Left hindlimb (tissue), 1 donor: ENCODE data around the gene RAET1L.
"Not testable (repeated sequence)": the region's sequence is repeated elsewhere in the genome, so short reads cannot be mapped to it uniquely, and the experiment has no call there.

ENCODE experiments used
- DNase-seq: peaks from one replicate; pipeline ENCODE4 v3.0.0-alpha.2; 2018

Gene RAET1L

DNA sequence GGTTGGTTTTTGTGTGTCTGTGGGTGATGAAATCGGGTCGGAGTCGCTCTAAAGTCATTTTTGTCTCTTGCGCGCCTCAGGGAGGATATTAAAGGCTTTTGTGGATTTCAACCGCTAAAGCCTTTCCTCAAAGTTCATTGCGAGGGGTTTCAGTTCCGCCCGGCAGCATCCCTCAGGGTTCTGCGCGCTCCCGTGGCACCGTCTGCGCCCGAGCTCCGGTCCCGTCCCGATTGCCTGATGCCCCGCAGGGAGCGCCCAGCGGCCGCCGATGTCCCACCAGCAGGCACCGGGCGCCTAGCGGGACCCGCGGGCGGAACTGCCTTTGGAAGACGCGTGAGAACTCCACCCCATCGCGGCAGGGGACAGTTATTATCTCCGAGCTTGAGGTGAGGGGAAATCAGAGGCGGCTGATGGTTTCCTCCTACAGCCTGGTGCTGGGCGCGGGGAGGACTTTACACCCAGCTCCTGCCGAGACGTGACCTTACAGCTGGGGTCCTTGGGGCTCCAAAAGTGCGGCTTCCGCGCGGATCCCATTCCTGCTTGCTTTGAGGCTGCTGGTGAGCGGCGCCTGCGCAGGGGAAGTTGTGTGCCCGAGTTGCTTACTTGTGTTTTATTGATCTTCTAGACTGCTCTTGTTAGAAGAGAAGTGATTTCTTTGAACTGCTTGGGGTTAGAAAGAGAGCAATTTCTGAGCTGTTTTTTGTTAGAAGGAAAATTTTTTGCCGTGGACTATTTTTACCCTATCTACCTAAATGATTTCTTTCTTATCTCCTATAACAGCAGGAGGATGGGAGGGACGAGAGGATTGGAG, 34.5 kb downstream of the RAET1L start:
- DNase-seq = no peak

DNA sequence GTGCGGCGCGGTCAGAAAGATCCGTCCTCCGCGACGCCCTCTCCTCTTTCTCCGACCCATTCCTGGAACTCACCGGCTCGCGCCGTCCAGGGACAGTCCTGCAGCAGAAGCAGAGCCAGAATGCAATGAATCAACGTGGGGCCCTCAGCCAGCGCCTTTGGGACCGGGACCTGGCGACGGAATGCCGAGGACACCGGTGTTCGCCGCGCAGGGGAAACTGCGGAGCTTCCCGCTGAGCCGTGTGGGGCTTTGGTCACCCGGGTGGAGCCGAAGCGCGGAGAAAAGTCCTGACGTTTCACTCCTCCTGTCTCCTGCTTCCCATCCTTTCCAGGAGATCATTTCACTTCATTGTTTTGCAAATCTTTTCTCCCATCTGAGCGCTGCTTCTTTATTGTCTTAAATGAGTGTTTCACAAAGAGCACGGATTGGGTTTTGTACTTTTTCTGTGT, 35.1 kb downstream of the RAET1L start:
- no peak for DNase-seq

DNA sequence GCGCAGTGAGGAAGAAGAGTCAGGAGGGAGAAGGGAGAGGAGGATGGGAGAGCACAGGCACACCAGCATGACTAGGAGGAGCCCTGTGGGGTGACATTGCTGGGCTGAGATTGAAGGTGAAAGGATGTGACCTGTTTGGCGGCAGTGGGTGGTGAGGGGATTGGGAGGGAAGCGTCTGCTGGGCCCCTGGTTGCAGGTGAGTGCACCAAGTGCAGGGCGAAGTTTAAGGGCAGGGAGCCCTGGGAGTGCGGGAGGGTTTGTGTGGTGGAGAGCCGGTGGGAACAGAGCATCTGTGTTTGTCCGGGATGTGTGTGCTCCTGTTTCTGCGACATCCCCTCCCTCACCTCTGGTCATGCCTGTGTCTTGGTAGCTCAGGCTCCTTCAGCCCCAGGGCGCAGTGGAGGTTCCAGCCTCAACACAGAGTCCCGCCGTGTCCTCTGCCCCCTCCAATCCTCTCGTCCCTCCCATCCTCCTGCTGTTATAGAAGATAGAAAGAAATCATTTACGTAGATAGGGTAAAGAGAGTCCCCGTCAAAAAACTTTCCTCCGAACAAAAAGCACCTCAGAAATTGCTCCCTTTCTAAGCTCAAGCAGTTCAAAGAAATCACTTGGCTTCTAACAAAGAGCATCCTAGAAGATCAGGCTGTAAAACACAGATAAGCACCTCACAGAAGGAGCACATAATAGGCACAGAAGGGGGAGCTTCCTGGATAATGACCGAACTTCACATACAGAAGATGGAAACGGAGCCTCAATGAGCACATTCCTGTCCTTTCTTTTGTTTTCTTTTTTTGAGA, 36.6 kb downstream of the RAET1L start:
- DNase-seq = no peak

DNA sequence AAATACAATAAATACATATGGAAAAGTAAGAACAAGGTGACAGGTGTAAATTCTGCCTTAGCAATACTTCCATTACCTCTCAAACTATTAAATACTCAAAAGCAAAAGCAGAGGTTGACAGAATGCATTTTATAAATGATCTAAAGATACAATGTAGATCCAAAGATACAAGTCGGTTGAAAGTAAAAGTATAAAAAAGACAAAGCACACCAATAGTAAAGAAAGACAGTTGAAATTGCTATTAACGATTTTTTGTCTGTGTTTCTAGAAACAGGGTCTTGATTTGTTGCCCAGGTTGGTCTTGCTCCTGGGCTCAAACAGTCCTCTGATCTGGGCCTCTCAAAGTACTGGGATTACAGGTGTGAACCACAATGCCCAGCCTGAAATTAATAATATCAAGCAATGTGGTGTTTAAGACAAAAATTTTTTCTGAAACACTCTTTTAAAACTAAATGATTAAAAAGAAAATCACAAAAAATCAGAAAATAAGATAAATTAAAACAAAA, 37.7 kb downstream of the RAET1L start:
- no peak for DNase-seq

DNA sequence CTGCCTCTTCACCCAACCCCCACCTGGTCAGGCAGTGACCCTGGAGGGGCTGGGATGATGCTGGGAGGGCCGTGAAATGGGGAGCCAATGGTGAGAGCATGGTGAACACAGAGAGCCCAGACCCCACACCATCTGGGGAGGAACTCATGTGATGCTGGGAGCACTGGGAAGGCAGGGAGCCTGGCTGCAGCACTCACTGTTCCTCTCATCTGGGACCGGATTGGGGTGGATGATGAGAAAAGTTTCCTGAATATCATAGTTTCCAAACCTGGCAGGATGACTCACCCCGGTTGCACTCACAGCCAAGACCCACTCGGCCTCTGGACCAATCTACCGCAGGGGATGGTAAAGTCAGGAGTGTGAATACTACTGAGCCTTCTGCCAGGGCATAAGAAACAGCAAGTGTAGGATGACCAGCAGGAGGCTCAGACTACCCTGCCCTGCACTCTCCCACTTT, 39.8 kb downstream of the RAET1L start:
- DNase-seq = no peak

DNA sequence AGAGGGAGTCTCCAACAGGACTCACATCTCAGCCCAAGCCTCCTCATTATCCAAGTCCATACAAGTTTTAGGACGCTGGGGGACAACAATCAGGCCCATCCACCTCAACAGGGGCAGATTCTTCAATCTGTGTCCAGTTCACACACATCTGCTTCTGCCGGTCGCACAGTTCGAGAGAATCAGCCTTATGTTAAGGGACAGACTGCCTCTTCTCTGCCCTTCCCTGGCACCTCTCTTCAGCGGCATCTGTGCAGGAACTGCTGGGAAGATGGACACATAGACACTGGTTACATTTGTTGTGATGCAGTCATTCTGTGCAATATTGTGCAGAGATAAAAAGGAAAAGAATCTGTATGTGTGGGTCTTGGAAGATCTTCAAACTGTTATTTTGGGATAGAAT, 40.6 kb downstream of the RAET1L start:
- no peak for DNase-seq

DNA sequence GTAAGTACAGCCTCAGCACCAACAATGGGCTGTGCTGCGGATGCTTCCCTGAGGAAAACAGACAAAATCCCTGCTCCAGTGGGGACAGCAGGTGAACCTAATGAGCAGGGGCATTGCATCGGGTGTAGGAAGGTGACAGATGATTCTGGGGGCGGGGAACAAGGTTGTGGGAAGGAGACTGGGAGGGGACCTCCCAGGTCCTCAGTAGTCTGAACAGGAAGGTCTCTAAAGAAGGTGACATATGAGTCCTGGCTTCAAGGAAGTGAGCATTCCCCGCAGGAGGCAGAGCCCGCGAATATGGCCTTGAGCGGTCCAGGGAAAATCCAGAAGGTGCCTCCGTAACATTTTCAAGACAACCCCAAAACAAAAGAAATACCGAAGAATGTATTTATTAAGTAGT, 42.2 kb downstream of the RAET1L start:
- DNase-seq = no peak

DNA sequence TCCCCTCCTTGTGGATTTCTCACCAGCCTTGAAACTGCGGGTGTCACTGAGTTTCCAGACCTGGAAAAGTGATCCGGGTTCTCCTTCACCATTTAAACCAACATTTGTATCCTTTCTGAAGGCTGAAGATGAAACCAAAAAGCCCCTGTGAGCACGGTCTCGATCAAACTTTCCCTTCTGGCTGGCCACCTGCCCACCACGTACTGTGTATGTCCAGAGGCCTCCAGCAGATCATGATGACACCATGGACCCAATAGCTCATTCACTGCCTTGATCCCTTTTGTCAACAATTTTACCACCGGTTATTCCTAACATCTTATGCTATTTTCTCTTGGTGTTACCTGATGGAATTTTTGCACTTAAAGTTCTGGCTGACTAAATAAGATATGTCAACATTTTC, 46.0 kb downstream of the RAET1L start:
- no peak for DNase-seq

DNA sequence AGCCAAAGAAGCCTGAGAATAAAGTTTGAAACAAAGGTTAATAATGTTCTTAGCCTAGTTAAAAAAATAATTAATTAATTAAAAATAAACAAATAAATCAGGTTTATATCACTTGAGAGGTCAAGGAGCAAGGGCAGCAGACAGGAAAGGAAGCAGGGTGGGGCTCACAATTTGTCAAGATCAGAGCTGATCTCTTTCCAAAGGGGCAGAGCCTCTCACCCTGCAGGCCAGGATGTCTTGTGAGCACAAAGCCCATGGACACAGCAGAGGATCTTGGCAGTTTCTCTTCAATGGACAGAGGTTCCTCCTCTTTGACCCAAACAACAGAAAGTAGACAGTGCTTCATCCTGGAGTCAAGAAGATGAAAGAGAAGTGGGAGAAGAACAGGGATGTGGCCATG, 46.7 kb downstream of the RAET1L start:
- no peak for DNase-seq

DNA sequence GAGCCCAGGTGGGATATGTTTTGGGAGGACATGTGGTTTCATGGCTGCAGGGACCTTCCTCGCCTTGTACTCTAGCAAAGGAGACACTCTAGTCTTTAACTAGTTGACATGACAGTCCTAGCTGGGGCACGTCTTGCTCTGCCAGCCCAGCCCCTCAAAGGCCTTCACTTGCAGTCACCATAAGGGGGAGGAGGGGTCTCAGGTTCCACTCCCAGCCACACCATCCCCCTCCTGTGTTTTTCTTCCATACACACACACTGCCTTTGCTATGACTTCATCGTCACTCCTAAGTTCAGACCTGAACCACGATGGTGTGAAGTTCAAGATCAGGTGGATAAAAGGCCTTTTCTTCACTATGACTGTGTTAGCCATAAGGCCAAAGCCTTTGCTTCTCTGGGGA, 48.1 kb downstream of the RAET1L start:
- no peak for DNase-seq

DNA sequence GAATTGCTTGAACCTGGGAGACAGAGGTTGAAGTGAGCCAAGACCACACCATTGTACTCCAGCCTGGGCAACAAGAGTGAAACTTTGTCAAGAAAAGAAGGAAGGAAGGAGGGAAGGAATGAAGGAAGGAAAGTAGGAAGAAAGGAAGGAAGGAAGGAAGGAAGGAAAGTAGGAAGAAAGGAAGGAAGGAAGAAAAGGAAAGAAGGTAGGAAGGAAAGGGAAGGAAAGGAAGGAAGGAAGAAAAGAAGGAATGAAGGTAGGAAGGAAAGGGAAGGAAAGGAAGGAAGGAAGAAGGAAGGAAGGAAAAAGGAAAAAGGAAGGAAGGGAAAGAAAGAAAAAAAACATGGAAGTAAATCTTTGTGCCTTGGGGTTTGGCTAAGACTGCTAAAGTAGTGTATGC, 49.9 kb downstream of the RAET1L start:
- no peak for DNase-seq

DNA sequence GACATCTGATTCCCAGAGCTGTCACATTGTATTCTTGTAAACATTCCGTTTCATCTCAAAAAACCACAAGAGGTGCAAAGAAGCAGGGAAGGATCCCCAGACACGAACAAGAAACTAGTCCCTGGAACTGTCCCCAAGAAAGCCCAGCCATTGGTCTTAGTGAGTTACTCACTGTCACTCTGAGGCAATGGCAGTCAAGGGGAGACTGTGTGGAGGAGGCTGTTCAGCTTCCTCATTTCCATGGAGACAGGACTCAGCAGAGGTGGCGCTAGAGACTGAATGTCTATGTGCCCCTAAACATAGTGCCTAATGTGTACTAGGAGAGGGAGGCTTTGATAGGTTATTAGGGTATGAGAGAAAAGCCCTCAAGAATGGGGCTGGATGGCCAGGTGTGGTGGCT, 50.5 kb downstream of the RAET1L start:
- DNase-seq = no peak

DNA sequence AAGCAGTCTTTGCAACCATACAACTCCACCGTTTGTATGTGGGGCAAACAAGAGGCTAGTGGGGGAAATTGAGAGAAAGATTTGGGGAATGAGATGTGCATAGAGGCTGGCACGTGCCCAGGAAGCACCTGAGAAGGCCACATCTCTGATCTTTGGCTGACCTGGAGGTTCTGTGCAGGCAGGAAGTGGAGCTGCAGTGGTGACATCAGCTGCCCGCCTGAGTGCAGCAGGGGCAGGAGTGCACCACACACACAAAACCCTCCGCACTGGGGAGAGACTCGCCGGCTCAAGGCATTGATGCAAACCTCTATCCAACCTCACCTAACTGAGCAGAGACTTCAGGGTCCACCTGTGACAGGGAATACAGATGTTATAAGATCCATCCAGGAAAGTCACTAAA, 50.9 kb downstream of the RAET1L start:
- DNase-seq = not testable (repeated sequence)

DNA sequence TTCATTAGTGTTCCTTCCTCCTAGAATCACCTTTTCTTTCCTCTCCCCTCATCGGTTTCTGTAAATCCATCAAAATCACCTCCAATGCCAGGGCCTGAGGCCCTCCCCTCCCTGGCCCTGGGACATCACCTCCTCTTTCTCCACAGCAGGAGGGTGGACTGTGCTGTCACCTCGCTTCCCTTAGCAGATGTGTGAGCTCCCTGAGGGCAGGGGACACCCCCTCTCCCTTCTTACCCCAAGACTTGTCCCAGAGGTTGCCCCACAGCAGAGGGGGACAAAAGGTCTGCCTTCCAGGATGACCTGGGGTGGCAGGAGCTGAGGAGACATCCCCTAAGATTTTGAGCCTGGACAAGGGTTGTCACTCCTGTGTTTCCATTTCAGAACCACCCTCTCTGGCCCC, 55.7 kb downstream of the RAET1L start:
- no peak for DNase-seq

DNA sequence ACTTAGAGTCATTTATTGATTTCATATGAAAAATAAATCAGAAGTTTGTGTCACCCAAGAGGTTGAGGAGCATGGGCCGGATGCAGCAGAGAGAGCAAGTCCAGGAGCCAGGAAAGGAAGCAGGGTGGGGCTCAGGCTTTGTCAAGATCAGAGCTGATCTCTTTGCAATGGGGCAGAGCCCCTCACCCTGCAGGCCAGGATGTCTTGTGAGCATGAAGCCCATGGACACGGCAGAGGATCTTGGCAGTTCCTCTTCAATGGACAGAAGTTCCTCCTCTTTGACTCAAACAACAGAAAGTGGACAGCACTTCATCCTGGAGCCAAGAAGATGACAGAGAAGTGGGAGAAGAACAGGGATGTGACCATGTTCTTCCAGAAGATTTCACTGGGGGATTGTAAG, 56.4 kb downstream of the RAET1L start:
- not testable (repeated sequence) for DNase-seq
